Gastrocnemius medialis (tissue), 4 donors: Measurements from ENCODE around the gene PRPH. TPM values are rescaled to one million over a fixed set of nuclear protein-coding genes. Genes with fewer than 3 reads are reported as not detected.

Experiments
- ATAC-seq, 2 donors: fragments of 150-250 bp; one replicate each; pipeline ENCODE4 v1.9.1; 2016
- DNase-seq, 2 donors: peaks; one replicate each; pipeline ENCODE4 v3.0.0-alpha.2; 2019
- H3K27ac ChIP-seq, 4 donors: fragments of 200-600 bp; sonication (generic); 1 replicate in 1 of 4; 2 replicates in 3 of 4; pipeline ENCODE4 v1.5.1; 2016 to 2018; ENCODE audit warnings: mild to moderate bottlenecking in 2 of 4, moderate library complexity in 1 of 4
- H3K27me3 ChIP-seq, 3 donors: fragments of 200-600 bp; sonication (generic) in 2 of 3; 1 replicate in 1 of 3; 2 replicates in 2 of 3; pipeline versions ENCODE4 v1.5.1 to v1.6.0; 2016 to 2019; ENCODE audit warnings: mild to moderate bottlenecking in 1 of 3, moderate library complexity in 1 of 3
- H3K36me3 ChIP-seq, 2 donors: fragments of 200-600 bp; sonication (generic) in 1 of 2; one replicate each; pipeline ENCODE4 v1.5.1; 2017 to 2018
- H3K4me1 ChIP-seq, 2 donors: fragments of 200-600 bp; sonication (generic) in 1 of 2; one replicate each; pipeline ENCODE4 v1.5.1; 2016 to 2017; ENCODE audit warnings: mild to moderate bottlenecking in 2 of 2
- H3K4me3 ChIP-seq, 4 donors: fragments of 200-600 bp; sonication (generic) in 3 of 4; 1 replicate in 1 of 4; 2 replicates in 3 of 4; pipeline ENCODE4 v1.5.1; 2016 to 2019; ENCODE audit warnings: mild to moderate bottlenecking in 2 of 4
- H3K9me3 ChIP-seq, 3 donors: fragments of 200-600 bp; sonication (generic) in 2 of 3; 1 replicate in 1 of 3; 2 replicates in 2 of 3; pipeline ENCODE4 v1.5.1; 2016 to 2019
- POLR2A ChIP-seq, 2 donors: fragments of 450-650 bp; IDR thresholded peaks; one replicate each; pipeline ENCODE4 v1.6.1; 2017; ENCODE audit warnings: antibody characterized with exemption in 2 of 2, mild to moderate bottlenecking in 2 of 2, moderate library complexity in 2 of 2
- in situ Hi-C, 4 donors: fragments of 200-750 bp; cut with MboI; loops; one replicate each; pipeline versions ENCODE4 v1.15.0 to v1.8.0; 2017; ENCODE audit warnings: low sequenced_read_pairs in 4 of 4
- intact Hi-C: fragments of 100-400 bp; cut with DNase I; formaldehyde crosslinking; loops from one replicate; pipeline ENCODE4 v1.15.1; 2023; ENCODE audit warnings: low total_unique reads
- total RNA-seq, 4 donors: library from RNA; depleted of rRNA; stranded (reverse); fragments of >200 nt; gene quantifications; one replicate each; pipeline versions ENCODE4 v1.1.0 to v1.2.3, GENCODE V29; 2016
- TF ChIP-seq, protein P1 (sequence below), 5 experiments: fragments of 450-650 bp in 3 of 5; fragments of 200-600 bp in 2 of 5; sonication (generic) in 2 of 5; IDR thresholded peaks in 4 of 5; conservative IDR thresholded peaks in 1 of 5; 1 replicate in 4 of 5; 2 replicates in 1 of 5; pipeline ENCODE4 v1.5.1; 2016 to 2019; ENCODE audit warnings: antibody characterized with exemption in 5 of 5, mild to moderate bottlenecking in 3 of 5, moderate library complexity in 3 of 5

PRPH gene
- total RNA-seq, 4 donors from 2014 or later: not detected

- Histone ChIP-seq H3K27ac (no peak overlapping the region), H3K4me1 (peaks cover 36 to 50% of the 10 kb centered on the region in 2 donors), H3K36me3 (no peaks in the 10 kb centered on the region), H3K27me3 (peaks cover 57 to 79% (median 63%) of the 10 kb centered on the region in 3 donors), H3K9me3 (no peaks in the 10 kb centered on the region), H3K4me3 (peak overlapping the region; percentile 40 to 60 (median 50))
- DNase-seq (no peak), ATAC-seq (no peak)
- TF ChIP-seq POLR2A (IDR thresholded peaks at IDR 0.05): no peak
- TF ChIP-seq, protein P1, sequence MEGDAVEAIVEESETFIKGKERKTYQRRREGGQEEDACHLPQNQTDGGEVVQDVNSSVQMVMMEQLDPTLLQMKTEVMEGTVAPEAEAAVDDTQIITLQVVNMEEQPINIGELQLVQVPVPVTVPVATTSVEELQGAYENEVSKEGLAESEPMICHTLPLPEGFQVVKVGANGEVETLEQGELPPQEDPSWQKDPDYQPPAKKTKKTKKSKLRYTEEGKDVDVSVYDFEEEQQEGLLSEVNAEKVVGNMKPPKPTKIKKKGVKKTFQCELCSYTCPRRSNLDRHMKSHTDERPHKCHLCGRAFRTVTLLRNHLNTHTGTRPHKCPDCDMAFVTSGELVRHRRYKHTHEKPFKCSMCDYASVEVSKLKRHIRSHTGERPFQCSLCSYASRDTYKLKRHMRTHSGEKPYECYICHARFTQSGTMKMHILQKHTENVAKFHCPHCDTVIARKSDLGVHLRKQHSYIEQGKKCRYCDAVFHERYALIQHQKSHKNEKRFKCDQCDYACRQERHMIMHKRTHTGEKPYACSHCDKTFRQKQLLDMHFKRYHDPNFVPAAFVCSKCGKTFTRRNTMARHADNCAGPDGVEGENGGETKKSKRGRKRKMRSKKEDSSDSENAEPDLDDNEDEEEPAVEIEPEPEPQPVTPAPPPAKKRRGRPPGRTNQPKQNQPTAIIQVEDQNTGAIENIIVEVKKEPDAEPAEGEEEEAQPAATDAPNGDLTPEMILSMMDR (IDR thresholded peaks at IDR 0.05 in 4 of 5, conservative IDR thresholded peaks at IDR 0.05 in 1 of 5): no peak
- intact Hi-C loops (no loop called here), in situ Hi-C loops (no loop called here)
Observed at GRCh38 chr12:49342914-49343731, 48.2 kb downstream of the PRPH start.

DNA sequence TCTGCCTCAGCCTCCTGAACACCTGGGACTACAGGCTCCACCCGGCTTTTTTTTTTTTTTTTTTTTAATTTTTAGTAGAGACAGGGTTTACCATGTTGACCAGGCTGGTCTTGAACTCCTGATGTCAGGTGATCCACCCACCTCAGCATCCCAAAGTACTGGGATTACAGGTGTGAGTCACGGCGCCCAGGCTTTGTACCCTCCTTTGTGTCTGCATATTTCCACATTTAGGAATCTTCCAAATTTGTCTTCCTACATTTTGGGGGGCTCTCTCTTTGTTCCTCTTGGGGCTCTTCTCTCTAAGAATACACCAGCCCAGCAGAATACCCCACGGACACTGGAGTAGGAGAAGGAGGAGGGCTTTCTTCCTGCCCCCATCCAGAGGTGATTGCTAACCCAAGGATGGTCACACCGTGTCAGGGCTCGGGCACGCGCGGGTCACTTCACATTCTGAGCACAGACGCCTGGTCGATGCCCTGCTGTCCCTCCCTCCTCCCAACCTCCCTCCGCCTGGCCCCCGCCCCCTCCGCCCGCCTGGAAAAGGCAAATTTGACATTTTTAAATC is 49.6 kb downstream of the PRPH start:
- DNase-seq (no peak), ATAC-seq (no peak)
- no peaks in the 10 kb centered on the region for H3K36me3 ChIP-seq
- TF ChIP-seq, protein P1 (IDR thresholded peaks at IDR 0.05 in 4 of 5, conservative IDR thresholded peaks at IDR 0.05 in 1 of 5): no peak
- TF ChIP-seq POLR2A (IDR thresholded peaks at IDR 0.05): no peak
- in situ Hi-C loops (no loop called here), intact Hi-C loops (no loop called here)
- H3K9me3 ChIP-seq: no peaks in the 10 kb centered on the region
- H3K27ac ChIP-seq: no peak overlapping the region
- peaks cover 64 to 93% (median 72%) of the 10 kb centered on the region in 3 donors for H3K27me3 ChIP-seq
- peak overlapping the region in 1 of 4 donors; percentile 44 for H3K4me3 ChIP-seq
- peaks cover 36 to 53% of the 10 kb centered on the region in 2 donors for H3K4me1 ChIP-seq

DNA sequence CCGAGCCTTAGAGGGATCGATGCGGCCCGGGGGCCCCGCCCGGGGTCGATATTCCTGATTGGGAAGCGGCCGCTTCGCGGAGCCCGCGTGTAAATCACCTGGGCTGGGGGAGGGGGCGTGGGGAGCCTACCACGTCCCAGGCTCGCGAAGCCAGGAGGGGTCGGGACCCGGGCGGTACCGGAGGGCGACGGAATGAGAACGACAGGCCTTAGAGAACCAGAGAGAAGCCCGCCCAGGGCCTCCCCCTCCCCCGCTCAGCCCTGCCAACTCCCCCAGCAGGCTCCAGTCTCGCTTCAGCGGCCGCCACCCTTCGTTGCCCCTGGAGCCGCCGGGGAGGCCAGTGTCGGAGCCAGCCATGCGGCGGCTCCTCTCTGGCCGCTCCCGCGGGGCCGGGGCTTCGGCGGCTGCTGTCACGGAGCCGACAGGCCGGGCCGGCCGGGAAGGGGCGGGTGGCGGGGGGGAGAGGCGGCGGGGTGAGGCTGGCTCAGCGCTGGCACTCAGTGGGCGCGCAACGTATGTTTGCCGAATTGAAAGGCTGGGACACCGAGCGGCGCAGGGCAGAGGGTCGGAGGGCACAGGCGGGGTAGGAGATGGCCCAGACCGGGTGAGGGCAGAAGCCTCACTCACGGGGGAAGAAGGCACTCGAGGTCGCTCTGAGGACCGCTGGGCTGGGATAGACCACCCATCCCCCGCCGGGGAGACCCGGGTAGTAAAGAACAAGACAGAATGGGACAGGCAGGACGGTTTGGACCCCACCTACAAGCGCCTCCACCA is 50.3 kb downstream of the PRPH start:
- intact Hi-C loops: no loop called here
- TF ChIP-seq, protein P1 (IDR thresholded peaks at IDR 0.05 in 4 of 5, conservative IDR thresholded peaks at IDR 0.05 in 1 of 5): no peak
- no peak for TF ChIP-seq POLR2A (IDR thresholded peaks at IDR 0.05)
- no peak overlapping the region for H3K27ac ChIP-seq
- H3K36me3 ChIP-seq: no peaks in the 10 kb centered on the region
- H3K4me3 ChIP-seq: peak overlapping the region; percentile 36 to 65 (median 46)
- H3K4me1 ChIP-seq: peaks cover 36 to 53% of the 10 kb centered on the region in 2 donors
- H3K9me3 ChIP-seq: no peaks in the 10 kb centered on the region
- in situ Hi-C loops: no loop called here
- peaks cover 64 to 97% (median 73%) of the 10 kb centered on the region in 3 donors for H3K27me3 ChIP-seq
- DNase-seq: no peak
- no peak for ATAC-seq

- DNase-seq (no peak), ATAC-seq (no peak)
- intact Hi-C loops: no loop called here
- H3K9me3 ChIP-seq: no peaks in the 10 kb centered on the region
- H3K4me3 ChIP-seq: peak overlapping the region; percentile 36 to 65 (median 46)
- H3K36me3 ChIP-seq: no peaks in the 10 kb centered on the region
- in situ Hi-C loops: no loop called here
- H3K27me3 ChIP-seq: peaks cover 69 to 91% (median 78%) of the 10 kb centered on the region in 3 donors
- peaks cover 36 to 53% of the 10 kb centered on the region in 2 donors for H3K4me1 ChIP-seq
- no peak for TF ChIP-seq POLR2A (IDR thresholded peaks at IDR 0.05)
- TF ChIP-seq, protein P1 (IDR thresholded peaks at IDR 0.05 in 4 of 5, conservative IDR thresholded peaks at IDR 0.05 in 1 of 5): no peak
- H3K27ac ChIP-seq: no peak overlapping the region
Observed at GRCh38 chr12:49345825-49346658, 51.1 kb downstream of the PRPH start.
